Glutamatergic neuron (in vitro differentiated cells): Measurements from ENCODE around the gene PGD. TPM values are rescaled to one million over a fixed set of nuclear protein-coding genes. Genes with fewer than 3 reads are reported as not detected.
A peak's percentile ranks its signal among the peaks of the same experiment; 100 is the strongest.

Experiments used
- DNase-seq: peaks from one replicate; pipeline ENCODE4 v3.0.0; 2022
- H3K27ac Mint-ChIP-seq: one replicate; pipeline ENCODE4 v1.8.0; 2020; ENCODE audit warnings: mild to moderate bottlenecking, mixed read lengths, inconsistent platforms; ENCODE audit not compliant: unreplicated experiment
- H3K27me3 Mint-ChIP-seq: one replicate; pipeline ENCODE4 v1.8.0; 2020; ENCODE audit warnings: mild to moderate bottlenecking, moderate library complexity, mixed read lengths, inconsistent platforms; ENCODE audit not compliant: unreplicated experiment
- H3K36me3 Mint-ChIP-seq: one replicate; pipeline ENCODE4 v1.8.0; 2020; ENCODE audit warnings: mild to moderate bottlenecking, mixed read lengths, inconsistent platforms; ENCODE audit not compliant: unreplicated experiment
- H3K4me1 Mint-ChIP-seq: one replicate; pipeline ENCODE4 v1.8.0; 2020; ENCODE audit warnings: mild to moderate bottlenecking, low read depth, mixed read lengths, inconsistent platforms; ENCODE audit not compliant: unreplicated experiment
- H3K4me3 Mint-ChIP-seq: one replicate; pipeline ENCODE4 v1.8.0; 2020; ENCODE audit warnings: mild to moderate bottlenecking, mixed read lengths, inconsistent platforms; ENCODE audit not compliant: unreplicated experiment
- H3K9me3 Mint-ChIP-seq: one replicate; pipeline ENCODE4 v1.8.0; 2020; ENCODE audit warnings: mild to moderate bottlenecking, moderate library complexity, mixed read lengths, inconsistent platforms; ENCODE audit not compliant: unreplicated experiment
- long read RNA-seq: library from polyadenylated mRNA; unstranded; transcript quantifications from one replicate; pipeline ENCODE4 v2.0.0, GENCODE V29; 2020; ENCODE audit not compliant: unreplicated experiment
- total RNA-seq: library from RNA; stranded (reverse); fragmentation: NEBNext Ultra II Directional; extraction: Animal tissue kit (Norgen Biotek cat#: 25700); gene quantifications from one replicate; pipeline ENCODE4 v1.2.1, GENCODE V29; 2021; ENCODE audit not compliant: unreplicated experiment
- TF ChIP-seq, protein P1 (sequence below): fragments of 200-600 bp; sonication (generic); IDR thresholded peaks from one replicate; pipeline ENCODE4 v1.5.0; 2021; ENCODE audit not compliant: partially characterized antibody, unreplicated experiment

PGD gene
- 304 TPM for total RNA-seq
- long read RNA-seq, transcript PGD-201 (13 exons, 1,885 nt) = major isoform, 250 of 306 reads
- long read RNA-seq, partial matches to known transcripts = 28 of 306 reads
- long read RNA-seq, other reads (novel, unspliced or antisense) = 28 of 306 reads

DNA sequence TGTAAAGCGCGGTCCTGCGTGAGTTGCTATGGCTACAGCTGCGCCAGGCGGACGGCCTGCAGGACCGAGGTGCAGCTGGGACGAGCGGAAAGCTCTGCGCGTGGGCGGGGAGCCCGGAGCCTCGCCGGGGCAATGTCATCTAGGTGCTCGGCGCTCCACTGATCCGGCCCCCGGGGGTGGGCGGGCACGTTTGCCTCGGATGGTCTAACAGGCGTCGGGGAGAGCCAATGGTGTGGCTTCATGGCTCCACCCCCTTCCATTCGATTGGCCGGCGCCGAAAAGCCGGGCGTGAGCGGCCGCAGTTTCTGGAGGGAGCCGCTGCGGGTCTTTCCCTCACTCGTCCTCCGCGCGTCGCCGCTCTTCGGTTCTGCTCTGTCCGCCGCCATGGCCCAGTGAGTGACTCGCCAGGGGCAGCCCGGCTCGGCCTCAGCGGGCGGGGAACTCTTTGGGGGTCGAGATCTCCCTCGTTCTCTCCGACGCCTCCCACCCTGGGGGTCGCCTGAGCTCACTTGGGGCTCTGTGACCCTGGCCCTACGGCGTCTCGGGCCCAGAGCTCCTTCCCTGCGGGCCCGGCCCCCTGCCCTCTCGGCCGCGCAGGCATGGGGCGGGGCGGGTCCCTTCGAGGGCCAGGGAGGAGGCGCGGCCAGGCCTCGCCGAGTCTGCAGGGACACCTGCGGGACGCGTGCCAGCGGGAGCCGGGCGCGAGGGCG is at the start of gene PGD:
Gene PGD, plus strand, starts transcription at position 331 of the 710 bp plus-strand sequence. Its CDS starts 54 bp downstream, at position 385.
- TF ChIP-seq, protein P1, sequence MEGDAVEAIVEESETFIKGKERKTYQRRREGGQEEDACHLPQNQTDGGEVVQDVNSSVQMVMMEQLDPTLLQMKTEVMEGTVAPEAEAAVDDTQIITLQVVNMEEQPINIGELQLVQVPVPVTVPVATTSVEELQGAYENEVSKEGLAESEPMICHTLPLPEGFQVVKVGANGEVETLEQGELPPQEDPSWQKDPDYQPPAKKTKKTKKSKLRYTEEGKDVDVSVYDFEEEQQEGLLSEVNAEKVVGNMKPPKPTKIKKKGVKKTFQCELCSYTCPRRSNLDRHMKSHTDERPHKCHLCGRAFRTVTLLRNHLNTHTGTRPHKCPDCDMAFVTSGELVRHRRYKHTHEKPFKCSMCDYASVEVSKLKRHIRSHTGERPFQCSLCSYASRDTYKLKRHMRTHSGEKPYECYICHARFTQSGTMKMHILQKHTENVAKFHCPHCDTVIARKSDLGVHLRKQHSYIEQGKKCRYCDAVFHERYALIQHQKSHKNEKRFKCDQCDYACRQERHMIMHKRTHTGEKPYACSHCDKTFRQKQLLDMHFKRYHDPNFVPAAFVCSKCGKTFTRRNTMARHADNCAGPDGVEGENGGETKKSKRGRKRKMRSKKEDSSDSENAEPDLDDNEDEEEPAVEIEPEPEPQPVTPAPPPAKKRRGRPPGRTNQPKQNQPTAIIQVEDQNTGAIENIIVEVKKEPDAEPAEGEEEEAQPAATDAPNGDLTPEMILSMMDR = no peak
- peaks cover 3% of the 10 kb centered on the region for H3K4me1 Mint-ChIP-seq
- peaks cover 19% of the 10 kb centered on the region for H3K9me3 Mint-ChIP-seq
- H3K27me3 Mint-ChIP-seq = peaks cover 14% of the 10 kb centered on the region
- peak within 1 kb of the TSS; percentile 99 for H3K27ac Mint-ChIP-seq
- peak; percentile 99 for DNase-seq
- peak within 1 kb of the TSS; percentile 100 for H3K4me3 Mint-ChIP-seq
- H3K36me3 Mint-ChIP-seq = no peaks in the 10 kb centered on the region

DNA sequence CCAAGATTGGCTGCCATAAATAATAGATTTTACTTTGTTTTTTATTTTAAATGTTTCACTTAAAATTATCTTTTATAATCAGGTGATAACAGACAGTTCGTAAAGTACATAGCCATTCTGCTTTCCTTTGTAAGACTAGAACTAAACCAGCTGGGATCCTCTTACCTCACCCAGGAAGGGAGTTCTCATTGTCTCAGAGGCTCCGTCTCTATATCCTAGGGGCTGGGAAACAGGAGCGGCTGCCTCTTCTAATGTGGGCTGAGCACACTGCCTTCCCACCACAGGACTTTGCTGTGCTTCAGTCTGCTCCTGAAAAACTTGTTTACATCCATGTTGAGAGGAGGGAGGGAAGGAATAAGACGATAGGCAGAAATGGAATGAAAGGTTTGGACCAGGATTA is 45.6 kb upstream of the PGD start:
- Mint-ChIP-seq H3K27me3 (peaks cover 2% of the 10 kb centered on the region), H3K4me1 (peaks cover 11% of the 10 kb centered on the region), H3K4me3 (no peak overlapping the region), H3K36me3 (no peaks in the 10 kb centered on the region), H3K27ac (peak overlapping the region; percentile 70), H3K9me3 (peaks cover 3% of the 10 kb centered on the region)
- TF ChIP-seq, protein P1 = no peak
- DNase-seq = no peak

DNA sequence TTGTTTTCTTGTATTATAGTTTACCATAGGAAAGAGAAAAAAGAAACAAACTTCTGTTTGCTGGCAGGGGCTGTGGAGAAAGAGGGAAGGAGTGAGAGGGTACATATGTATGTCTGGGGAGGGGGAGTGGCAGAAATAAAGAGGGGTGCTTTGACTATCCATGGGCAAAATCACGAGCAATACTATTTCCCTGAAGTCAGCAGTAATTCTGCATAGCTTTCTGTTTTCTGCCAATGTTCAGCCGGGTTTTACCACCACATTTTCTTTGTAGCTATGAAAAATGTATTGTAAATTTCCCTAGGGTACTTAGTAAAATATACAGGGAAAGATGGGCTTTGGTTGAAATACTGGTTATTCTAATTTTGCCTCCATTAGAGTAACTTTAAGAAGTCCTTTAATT is 45.2 kb upstream of the PGD start:
- Mint-ChIP-seq H3K4me1 (peaks cover 11% of the 10 kb centered on the region), H3K27me3 (peaks cover 2% of the 10 kb centered on the region), H3K27ac (peak overlapping the region; percentile 70), H3K36me3 (no peaks in the 10 kb centered on the region), H3K4me3 (no peak overlapping the region), H3K9me3 (peaks cover 3% of the 10 kb centered on the region)
- DNase-seq = no peak
- TF ChIP-seq, protein P1 = no peak

DNA sequence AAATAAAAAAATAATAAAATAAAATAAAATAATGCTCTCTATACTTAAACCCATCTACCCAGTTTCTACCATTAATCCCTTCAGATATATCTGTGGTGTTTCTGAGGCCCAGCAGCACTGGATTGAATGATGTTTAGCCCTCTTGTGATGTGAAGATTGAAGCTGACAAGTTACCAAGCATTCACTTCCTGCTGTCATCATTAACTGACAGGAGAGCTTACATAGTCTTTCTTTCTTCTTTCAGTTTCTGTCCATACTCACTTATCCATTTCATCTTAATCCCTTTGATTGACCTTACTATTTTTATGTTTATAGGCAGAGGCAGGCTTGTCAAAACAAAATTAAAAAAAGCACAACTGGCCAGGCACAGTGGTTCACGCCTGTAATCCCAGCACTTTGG is 38.8 kb upstream of the PGD start:
- Mint-ChIP-seq H3K4me3 (no peak overlapping the region), H3K36me3 (no peaks in the 10 kb centered on the region), H3K27me3 (peaks cover 4% of the 10 kb centered on the region), H3K27ac (no peak overlapping the region), H3K9me3 (peaks cover 5% of the 10 kb centered on the region), H3K4me1 (no peaks in the 10 kb centered on the region)
- TF ChIP-seq, protein P1 = no peak
- no peak for DNase-seq

DNA sequence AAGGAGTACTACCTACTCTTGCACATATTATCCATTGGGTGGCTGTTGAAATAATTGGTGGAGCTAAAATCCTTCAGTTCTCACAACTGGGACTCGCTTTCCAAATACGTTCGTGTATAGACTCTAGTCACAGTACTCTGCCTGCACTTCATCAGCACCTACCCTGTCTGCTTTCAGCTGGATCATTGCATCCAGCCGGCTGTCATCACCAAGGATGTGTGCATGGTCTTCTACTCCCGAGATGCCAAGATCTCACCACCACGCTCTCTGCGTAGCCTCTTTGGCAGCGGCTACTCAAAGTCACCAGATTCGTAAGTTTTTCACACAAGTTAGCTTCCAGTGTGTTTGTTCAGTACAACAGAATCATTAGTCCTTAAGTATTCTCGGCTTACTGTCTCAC is 37.3 kb upstream of the PGD start:
- no peak for DNase-seq
- Mint-ChIP-seq H3K4me3 (no peak overlapping the region), H3K36me3 (peaks cover 5% of the 10 kb centered on the region), H3K27me3 (peaks cover 8% of the 10 kb centered on the region), H3K9me3 (peaks cover 5% of the 10 kb centered on the region), H3K27ac (no peak overlapping the region), H3K4me1 (no peaks in the 10 kb centered on the region)
- TF ChIP-seq, protein P1 = no peak
